ENCODE measurements around the gene RAB11B. TPM values are rescaled to one million over a fixed set of nuclear protein-coding genes. Genes with fewer than 3 reads are reported as not detected.

RAB11B gene
- total RNA-seq, 1 donor from 2014 or later, result 100 TPM

DNA sequence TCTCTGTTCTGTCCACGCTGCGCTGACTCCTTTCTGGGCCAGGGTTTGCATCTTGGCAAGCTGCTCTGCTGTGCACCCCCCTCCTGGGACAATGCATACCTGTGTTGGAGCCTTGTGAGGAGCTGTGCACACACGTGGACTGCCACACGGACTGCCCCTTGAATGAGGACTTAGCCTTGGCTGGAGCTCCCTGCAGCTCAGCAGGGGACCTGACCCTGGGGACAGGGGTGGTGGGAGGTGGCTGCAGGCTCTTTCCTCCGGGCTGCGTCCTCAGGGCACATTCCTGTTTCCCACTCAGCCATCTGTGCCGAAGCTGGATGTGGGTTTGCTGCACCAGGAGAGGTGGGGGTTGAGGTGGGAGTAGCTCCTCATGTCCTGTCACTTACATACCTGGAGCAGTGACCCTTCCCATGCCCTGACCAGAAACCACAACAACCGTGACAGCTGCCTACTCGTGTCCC is 8.2 kb downstream of the RAB11B start:
- ChIA-PET CTCF (interaction anchor here (1.1 kb wide), 1 partner anchor 50 kb away, joined by 3 read pairs; no protein-coding TSS in a partner anchor), POLR2A (no interaction called here)
- Mint-ChIP-seq H3K36me3 (ENCODE audit: low read depth) (peaks cover 53% of the 10 kb centered on the region), H3K27ac (no peak overlapping the region), H3K9me3 (no peaks in the 10 kb centered on the region), H3K4me3 (no peak overlapping the region), H3K4me1 (peaks cover 15% of the 10 kb centered on the region), H3K27me3 (no peaks in the 10 kb centered on the region)
- no peak for TF ChIP-seq CTCF (IDR thresholded peaks at IDR 0.05)
- no peak for DNase-seq
- ATAC-seq (ENCODE audit: low read depth), result no peak
- intact Hi-C loops (cut with micrococcal nuclease), result loop anchor here (10.0 kb wide), 1 partner anchor 134 kb away; no protein-coding TSS in a partner anchor

GRCh38 chr19:8399681-8400188 is 9.6 kb downstream of the RAB11B start:
- intact Hi-C loops (cut with micrococcal nuclease), result loop anchor here (10.0 kb wide), 1 partner anchor 135 kb away; no protein-coding TSS in a partner anchor
- Mint-ChIP-seq H3K4me1 (peaks cover 15% of the 10 kb centered on the region), H3K9me3 (no peaks in the 10 kb centered on the region), H3K36me3 (ENCODE audit: low read depth) (peaks cover 58% of the 10 kb centered on the region), H3K27ac (no peak overlapping the region), H3K27me3 (no peaks in the 10 kb centered on the region), H3K4me3 (no peak overlapping the region)
- ATAC-seq (ENCODE audit: low read depth) (no peak), DNase-seq (no peak)
- POLR2A ChIA-PET, result interaction anchor here (0.7 to 0.8 kb wide), 2 partner anchors 9 to 139 kb away, joined by 3 to 5 read pairs; partner anchors contain the start of gene RAB11B
- CTCF ChIA-PET, result no interaction called here
- TF ChIP-seq CTCF (IDR thresholded peaks at IDR 0.05), result no peak

DNA sequence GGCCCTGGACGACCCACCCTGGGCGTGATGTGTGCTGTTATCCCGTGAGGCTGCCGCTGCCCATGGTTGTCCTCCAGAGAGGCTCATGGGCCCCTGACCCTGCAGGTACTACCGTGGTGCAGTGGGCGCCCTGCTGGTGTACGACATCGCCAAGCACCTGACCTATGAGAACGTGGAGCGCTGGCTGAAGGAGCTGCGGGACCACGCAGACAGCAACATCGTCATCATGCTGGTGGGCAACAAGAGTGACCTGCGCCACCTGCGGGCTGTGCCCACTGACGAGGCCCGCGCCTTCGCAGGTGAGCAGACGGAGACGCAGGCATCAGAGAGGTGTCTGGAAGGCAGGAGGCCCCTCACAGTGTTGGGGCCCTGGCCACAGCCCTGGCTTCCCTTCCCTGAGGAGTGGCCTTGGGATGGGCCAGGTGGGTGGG is 11.8 kb downstream of the RAB11B start:
- Mint-ChIP-seq H3K27ac (no peak overlapping the region), H3K9me3 (no peaks in the 10 kb centered on the region), H3K4me3 (no peak overlapping the region), H3K4me1 (peaks cover 7% of the 10 kb centered on the region), H3K36me3 (ENCODE audit: low read depth) (peaks cover 56% of the 10 kb centered on the region), H3K27me3 (no peaks in the 10 kb centered on the region)
- DNase-seq, result no peak
- ChIA-PET POLR2A (no interaction called here), CTCF (no interaction called here)
- TF ChIP-seq CTCF (IDR thresholded peaks at IDR 0.05), result no peak
- intact Hi-C loops (cut with micrococcal nuclease), result no loop called here
- no peak for ATAC-seq (ENCODE audit: low read depth)

DNA sequence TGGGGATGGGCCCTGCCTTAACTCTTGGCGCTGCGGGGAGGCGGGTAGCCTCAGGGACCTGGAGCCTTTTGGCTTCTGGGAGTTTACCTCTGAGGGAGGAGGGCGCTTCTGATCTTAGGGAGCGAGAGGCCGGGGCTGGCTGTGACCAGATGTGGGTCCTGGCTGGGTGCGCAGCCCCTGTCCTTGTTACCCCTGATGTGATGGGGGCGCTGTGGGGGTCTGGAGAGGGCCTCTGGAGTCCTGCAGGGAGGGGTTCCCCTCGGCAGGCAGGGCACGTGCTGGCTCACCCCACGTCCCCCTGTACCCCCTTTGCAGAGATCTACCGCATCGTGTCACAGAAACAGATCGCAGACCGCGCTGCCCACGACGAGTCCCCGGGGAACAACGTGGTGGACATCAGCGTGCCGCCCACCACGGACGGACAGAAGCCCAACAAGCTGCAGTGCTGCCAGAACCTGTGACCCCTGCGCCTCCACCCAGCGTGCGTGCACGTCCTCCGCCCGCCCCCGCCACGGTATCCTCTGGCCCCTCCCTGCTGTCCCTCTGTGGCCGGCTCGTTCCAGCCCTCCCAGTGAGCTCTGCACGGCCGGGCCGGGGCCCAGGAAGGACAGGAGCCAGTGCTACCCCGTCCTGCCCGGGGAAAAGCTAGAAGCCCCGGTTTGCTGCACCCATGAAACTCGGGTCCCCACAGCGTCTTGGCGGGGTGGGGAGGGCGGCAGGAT is 13.1 kb downstream of the RAB11B start:
- ATAC-seq (ENCODE audit: low read depth) (no peak), DNase-seq (no peak)
- intact Hi-C loops (cut with micrococcal nuclease), result no loop called here
- no peak for TF ChIP-seq CTCF (IDR thresholded peaks at IDR 0.05)
- Mint-ChIP-seq H3K36me3 (ENCODE audit: low read depth) (peaks cover 51% of the 10 kb centered on the region), H3K4me1 (peaks cover 2% of the 10 kb centered on the region), H3K9me3 (no peaks in the 10 kb centered on the region), H3K27ac (no peak overlapping the region), H3K4me3 (no peak overlapping the region), H3K27me3 (no peaks in the 10 kb centered on the region)
- ChIA-PET POLR2A (interaction anchor here (0.6 to 0.7 kb wide), 2 partner anchors 129 to 136 kb away, joined by 3 read pairs; no protein-coding TSS in a partner anchor), CTCF (no interaction called here)

GRCh38 chr19:8403820-8404109 is 13.6 kb downstream of the RAB11B start:
- intact Hi-C loops (cut with micrococcal nuclease), result no loop called here
- Mint-ChIP-seq H3K9me3 (no peaks in the 10 kb centered on the region), H3K4me1 (peaks cover 2% of the 10 kb centered on the region), H3K4me3 (no peak overlapping the region), H3K36me3 (ENCODE audit: low read depth) (peaks cover 50% of the 10 kb centered on the region), H3K27me3 (no peaks in the 10 kb centered on the region), H3K27ac (no peak overlapping the region)
- POLR2A ChIA-PET, result interaction anchor here (0.6 to 0.7 kb wide), 2 partner anchors 129 to 136 kb away, joined by 3 read pairs; no protein-coding TSS in a partner anchor
- CTCF ChIA-PET, result no interaction called here
- DNase-seq (no peak), ATAC-seq (ENCODE audit: low read depth) (no peak)
- TF ChIP-seq CTCF (IDR thresholded peaks at IDR 0.05), result no peak

All from activated B cell treated with CpG ODN at 0.5 μM for 24 hours (primary cell).